Ammon's horn (tissue), 1 donor: Measurements from ENCODE around the gene CFAP161.

Experiments
- DNase-seq: peaks from one replicate; pipeline ENCODE4 v3.0.0-alpha.2; 2016; ENCODE audit warnings: low spot score

The CFAP161 gene

DNA sequence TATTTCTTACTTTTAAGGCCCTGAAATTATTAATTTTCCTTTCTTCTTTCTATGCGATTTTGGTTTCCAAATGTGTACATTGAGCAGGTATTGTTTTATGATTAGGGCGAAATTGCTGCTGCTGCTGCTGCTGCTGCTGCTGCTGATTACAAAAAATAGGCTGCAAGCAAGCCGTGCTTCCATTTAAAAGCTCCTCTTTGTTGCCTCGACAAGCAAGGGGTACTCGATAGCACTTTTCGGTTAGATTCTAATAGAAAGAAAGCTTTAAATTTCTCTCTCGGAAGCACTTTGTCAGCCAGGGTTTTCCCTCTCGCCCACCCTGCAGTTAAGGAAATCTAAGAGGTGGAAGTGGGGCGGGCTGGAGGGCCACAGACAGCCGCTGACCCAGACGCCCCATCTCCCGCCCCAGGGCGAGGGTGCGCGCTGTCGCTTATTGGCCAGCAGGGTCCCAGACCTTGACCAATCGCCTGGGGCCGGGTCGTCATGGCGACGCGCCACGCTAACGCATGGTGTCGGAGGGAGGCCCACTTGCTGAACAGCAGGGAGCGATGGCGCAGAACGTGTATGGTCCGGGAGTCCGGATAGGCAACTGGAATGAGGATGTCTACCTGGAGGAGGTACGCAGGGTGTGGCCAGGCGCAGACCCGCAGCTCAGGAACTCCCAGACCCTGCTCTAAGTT is at the start of gene CFAP161:
Gene CFAP161, plus strand, starts transcription at position 489 of the 680 bp plus-strand sequence. Its CDS starts 60 bp downstream, at position 549.
- DNase-seq: peak; percentile 91

DNA sequence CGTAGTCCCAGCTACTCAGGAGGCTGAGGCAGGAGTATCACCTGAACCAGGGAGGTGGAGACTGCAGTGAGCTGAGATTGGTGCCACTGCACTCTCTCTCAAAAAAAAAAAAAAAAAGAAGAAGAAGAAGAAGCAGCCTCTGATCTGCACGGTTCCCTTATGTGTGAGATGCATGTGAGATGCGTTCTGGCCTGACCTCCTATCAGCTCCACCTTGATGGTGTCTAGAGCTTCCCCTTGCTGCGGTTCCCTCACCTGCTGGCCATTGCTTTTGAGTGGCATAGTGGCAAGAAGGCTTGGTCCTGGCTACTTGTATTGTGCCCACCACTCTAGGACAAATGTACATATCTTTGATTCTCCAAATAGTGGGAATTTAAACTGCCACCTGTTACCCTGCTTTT is 49.4 kb upstream of the CFAP161 start:
- no peak for DNase-seq

DNA sequence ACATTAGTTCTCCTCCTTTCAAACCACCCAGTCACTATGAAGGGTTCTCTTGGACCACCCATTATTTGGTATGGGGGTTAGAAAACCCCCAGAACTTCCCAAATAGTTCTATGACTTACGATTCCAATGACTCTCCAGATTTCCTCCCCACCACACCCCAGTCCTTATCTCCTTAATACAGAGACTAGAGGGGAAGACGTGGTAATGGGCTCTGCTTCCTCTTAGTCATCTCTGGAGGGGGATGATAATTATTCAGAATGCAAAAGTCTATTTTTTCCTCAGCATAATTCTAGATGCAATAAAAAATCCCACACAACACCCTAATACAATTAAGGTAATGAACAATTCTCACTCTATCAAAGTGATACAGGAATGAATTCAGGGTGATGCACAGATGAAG is 48.9 kb upstream of the CFAP161 start:
- DNase-seq: no peak

- no peak for DNase-seq
Measured at GRCh38 chr15:81085898-81086297, 48.2 kb upstream of the CFAP161 start.

- DNase-seq: no peak
Measured at GRCh38 chr15:81087066-81087465, 47.0 kb upstream of the CFAP161 start.

DNA sequence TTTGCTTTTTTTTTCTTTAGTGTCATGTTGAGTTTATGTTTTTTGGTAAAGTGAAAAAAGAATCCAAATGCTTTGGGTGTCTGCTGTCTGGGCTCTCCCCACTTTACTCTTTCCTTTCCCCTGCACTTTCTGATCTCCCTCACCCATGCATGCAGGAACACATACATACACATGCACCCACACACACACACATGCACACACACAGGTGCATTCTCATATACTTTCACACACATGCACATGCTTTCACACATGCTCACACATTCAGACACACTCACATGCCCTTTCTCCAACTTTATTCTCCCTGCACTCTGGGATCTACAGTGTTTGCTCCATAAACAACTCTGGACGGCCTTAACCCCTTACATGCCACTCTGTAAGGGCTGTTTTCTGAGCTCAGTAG is 46.4 kb upstream of the CFAP161 start:
- no peak for DNase-seq

DNA sequence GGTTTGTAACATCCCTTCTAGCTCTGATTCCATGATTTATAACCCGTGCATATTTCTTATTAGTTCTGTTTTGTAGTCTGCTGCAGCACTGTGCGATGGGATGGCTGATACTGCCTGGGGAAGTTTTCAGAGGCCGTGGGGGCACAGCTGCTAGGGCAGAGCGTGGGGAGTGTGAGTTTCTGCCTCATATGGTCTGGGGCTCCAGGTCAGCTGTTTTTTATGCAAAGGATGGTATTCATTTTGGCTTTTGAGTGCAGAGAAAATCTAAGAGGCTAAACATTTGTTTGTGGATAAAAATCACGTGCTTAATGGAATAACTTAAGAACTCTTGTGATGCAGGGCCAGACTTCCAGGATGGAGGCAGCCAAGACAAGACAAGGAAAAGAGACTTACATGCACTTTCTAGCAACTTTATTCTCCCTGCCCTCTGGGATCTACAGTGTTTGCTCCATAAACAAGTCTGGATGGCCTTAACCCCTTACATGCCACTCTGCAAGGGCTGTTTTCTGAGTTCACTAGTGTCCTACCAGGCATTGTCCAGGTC is 45.5 kb upstream of the CFAP161 start:
- DNase-seq: no peak

DNA sequence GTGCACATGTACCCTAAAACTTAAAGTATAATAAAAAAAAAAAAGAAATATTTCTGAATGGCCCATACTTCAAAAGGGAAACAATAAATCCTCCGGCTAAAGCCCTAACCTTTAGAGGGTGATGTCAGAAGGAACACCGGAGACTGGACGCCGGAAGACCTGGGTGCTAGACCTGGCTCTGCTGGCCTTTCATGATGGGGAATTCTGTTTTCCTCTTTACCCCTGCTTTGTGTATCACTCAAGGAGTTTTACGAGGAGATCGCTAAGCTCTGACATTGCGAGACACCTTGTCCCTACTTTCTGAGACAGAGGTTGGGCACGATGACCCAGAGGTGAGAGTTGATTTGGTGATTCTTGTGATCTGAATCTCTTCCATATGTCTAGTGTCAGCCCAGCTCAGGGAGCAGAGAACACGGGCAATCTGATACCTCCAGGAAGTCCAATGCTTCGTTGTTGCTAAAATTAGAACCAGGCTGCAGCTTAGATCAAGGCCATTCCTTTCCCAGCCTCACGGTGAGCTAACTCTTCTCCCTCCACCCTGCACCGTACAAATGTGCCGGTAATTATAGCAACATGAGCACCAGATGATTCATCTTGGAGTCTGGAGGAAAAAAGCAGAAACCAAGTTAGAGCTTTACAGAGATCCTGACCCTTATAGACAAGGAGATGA is 42.0 kb upstream of the CFAP161 start:
- DNase-seq: no peak

GRCh38 chr15:81092559-81092902 is 41.5 kb upstream of the CFAP161 start:
- no peak for DNase-seq

- DNase-seq: no peak
Measured at GRCh38 chr15:81093961-81094360, 40.1 kb upstream of the CFAP161 start.

GRCh38 chr15:81095690-81096365 is 38.2 kb upstream of the CFAP161 start:
- no peak for DNase-seq

- DNase-seq: no peak
Measured at GRCh38 chr15:81096398-81096797, 37.7 kb upstream of the CFAP161 start.

DNA sequence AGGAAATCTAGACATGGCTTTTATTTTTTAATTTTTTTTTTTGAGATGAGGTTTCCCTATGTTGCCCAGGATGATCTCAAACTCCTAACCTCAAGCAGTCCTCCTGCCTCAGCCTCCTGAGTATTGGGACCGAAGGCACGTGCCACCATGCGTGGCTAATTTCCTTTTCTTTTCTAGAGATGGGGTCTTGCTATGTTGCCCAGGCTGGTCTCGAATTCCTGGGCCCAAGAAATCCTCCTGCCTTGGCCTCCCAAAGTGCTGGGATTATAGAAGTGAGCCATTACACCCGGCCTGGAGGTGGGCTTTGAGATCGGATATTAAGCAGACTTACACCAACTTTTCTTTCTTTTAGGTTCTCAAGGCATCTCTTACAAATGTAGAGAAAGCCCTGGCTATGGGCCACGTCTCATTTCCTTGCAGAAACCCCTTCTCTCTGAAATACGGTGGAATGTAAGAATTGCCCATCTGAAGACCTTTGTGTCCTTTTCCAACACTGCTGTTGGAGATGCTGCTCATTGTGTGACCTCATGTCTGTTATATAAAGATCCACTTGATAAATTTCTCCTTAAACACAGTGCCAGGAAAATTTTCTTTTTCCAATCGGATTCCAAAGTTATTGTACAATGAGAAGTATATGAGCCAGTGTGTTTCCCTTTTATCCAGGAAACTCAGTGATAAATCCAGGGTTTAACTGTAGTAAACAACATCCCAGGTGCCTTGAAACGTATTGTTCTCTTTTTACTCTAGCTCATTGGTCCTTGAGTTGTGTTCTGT is 36.8 kb upstream of the CFAP161 start:
- DNase-seq: no peak

GRCh38 chr15:81097890-81098280 is 36.2 kb upstream of the CFAP161 start:
- DNase-seq: no peak

GRCh38 chr15:81098349-81098748 is 35.7 kb upstream of the CFAP161 start:
- DNase-seq: no peak

DNA sequence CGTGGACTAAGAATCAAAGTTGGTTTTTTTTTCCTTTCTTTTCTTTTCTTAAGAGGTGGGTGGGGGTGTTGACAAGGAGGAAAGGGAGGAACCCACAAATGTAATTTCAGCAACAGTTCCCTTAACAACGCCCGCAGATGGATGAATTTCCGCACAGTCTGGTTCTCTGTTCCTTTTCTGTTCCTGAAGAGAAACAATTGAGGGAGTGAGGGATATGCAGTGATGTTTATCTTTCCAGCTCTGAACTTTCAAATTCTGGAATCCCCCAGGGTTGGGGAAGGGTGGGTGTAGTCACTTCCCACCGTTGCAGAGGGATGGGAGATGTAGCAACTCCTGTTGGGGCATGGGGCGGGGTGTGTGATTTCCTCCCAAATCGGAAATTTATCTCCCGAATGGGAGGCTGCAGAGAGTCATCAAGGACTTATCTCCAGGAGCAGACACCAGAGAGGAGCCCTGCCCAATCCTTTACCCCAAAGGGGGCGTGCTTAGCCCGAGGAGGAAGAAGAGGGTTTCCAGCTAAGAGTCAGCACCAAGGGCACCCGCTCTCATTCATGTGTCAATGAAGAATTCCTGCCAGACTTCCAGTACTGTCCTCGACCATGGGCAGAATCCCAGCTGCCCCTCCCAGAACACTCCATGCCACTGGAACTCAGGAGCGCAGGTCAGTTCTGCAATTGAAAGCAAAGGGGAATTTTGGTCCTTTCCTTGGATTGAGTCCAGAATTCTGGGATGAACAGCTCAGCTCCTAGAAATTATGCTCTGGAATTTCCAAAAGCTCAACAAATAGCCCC is 35.0 kb upstream of the CFAP161 start:
- DNase-seq: no peak

- DNase-seq: peak; percentile 40
Measured at GRCh38 chr15:81101894-81102815, 31.9 kb upstream of the CFAP161 start.

DNA sequence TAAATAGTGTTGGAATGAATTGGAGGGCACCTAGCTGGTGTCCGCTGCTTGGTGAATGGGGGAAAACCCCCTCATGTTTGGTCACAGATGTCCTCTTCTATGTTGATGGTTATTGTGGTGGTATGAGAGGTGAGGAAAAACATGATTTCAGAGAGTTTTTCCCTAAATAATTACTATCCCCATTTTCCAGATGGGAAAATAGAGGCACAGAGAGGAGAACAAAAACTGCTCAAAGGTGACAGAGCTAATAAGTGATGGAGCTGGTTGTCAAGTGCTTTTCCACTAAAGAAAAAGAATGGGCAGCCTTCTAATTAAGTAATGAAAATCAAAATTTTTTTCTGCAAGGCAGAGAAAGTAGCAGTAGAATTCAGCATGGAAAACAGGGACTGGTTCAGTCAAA is 30.2 kb upstream of the CFAP161 start:
- no peak for DNase-seq

GRCh38 chr15:81105545-81105944 is 28.5 kb upstream of the CFAP161 start:
- DNase-seq: no peak

GRCh38 chr15:81106560-81106959 is 27.5 kb upstream of the CFAP161 start:
- peak; percentile 74 for DNase-seq
